ENCODE measurements around the gene AMPH. TPM values are rescaled to one million over a fixed set of nuclear protein-coding genes. Genes with fewer than 3 reads are reported as not detected.

Gene AMPH
- total and polyA plus RNA-seq, 9 of the 15 experiments (the other 6 are each of a cell fraction or from before 2014, with no cell fraction given): 0.03 to 0.35 TPM; not detected in 7

DNA sequence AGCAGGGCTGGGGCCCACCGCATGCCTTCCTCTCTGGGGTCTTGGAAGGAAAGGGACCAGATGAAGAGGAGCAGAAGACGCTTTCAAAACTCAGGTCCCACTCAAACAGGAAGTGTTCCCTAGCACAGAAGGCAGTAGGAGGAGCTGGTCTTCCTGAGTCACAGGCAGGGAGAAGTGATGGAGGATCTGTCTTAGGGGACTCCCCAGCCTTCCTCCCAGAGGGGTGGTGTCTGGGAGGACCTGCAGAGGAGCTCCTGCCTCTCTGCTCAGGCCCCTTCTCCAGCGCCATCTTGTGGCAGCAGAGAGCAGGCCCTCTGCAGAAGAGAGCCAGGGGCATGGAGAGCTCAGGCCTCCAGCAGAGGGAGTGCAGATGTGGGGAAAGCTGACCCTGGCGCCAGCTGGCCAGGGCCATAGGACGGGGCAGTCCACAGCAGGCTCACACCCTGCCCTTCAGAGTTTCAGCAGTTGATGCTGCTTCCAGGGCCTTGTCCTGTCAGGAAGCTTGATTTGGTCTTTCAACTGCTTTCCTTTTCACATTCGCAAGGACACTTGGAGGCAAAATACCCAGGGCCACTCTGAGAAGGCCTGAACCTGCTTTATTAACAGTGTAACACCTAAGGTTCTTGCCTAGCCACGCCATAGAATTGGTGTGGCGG is 295.6 kb downstream of the AMPH start (continued):
- TF ChIP-seq ZNF561 (CRISPR knock-in tag; conservative IDR thresholded peaks at IDR 0.05): no peak
- TF ChIP-seq, protein P1, sequence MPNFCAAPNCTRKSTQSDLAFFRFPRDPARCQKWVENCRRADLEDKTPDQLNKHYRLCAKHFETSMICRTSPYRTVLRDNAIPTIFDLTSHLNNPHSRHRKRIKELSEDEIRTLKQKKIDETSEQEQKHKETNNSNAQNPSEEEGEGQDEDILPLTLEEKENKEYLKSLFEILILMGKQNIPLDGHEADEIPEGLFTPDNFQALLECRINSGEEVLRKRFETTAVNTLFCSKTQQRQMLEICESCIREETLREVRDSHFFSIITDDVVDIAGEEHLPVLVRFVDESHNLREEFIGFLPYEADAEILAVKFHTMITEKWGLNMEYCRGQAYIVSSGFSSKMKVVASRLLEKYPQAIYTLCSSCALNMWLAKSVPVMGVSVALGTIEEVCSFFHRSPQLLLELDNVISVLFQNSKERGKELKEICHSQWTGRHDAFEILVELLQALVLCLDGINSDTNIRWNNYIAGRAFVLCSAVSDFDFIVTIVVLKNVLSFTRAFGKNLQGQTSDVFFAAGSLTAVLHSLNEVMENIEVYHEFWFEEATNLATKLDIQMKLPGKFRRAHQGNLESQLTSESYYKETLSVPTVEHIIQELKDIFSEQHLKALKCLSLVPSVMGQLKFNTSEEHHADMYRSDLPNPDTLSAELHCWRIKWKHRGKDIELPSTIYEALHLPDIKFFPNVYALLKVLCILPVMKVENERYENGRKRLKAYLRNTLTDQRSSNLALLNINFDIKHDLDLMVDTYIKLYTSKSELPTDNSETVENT (CRISPR knock-in tag; IDR thresholded peaks at IDR 0.05): peak; percentile 82; the same call in 1 of the 2 replicates
- TF ChIP-seq, protein P2, sequence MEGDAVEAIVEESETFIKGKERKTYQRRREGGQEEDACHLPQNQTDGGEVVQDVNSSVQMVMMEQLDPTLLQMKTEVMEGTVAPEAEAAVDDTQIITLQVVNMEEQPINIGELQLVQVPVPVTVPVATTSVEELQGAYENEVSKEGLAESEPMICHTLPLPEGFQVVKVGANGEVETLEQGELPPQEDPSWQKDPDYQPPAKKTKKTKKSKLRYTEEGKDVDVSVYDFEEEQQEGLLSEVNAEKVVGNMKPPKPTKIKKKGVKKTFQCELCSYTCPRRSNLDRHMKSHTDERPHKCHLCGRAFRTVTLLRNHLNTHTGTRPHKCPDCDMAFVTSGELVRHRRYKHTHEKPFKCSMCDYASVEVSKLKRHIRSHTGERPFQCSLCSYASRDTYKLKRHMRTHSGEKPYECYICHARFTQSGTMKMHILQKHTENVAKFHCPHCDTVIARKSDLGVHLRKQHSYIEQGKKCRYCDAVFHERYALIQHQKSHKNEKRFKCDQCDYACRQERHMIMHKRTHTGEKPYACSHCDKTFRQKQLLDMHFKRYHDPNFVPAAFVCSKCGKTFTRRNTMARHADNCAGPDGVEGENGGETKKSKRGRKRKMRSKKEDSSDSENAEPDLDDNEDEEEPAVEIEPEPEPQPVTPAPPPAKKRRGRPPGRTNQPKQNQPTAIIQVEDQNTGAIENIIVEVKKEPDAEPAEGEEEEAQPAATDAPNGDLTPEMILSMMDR (IDR thresholded peaks at IDR 0.05 in 2 of 3, conservative IDR thresholded peaks at IDR 0.05 in 1 of 3; ENCODE audit: insufficient read depth in 2 of 3, low read depth in 1 of 3, low read length in 3 of 3): peak; percentile 100
- TF ChIP-seq, protein P3, sequence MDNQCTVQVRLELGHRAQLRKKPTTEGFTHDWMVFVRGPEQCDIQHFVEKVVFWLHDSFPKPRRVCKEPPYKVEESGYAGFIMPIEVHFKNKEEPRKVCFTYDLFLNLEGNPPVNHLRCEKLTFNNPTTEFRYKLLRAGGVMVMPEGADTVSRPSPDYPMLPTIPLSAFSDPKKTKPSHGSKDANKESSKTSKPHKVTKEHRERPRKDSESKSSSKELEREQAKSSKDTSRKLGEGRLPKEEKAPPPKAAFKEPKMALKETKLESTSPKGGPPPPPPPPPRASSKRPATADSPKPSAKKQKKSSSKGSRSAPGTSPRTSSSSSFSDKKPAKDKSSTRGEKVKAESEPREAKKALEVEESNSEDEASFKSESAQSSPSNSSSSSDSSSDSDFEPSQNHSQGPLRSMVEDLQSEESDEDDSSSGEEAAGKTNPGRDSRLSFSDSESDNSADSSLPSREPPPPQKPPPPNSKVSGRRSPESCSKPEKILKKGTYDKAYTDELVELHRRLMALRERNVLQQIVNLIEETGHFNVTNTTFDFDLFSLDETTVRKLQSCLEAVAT (IDR thresholded peaks at IDR 0.05): peak in 1 of 2 experiments; percentile 93; a peak in 3 of 4 replicates
- 0 out of 2 replicates have a peak, but pooled peaks have one; percentile 71 for TF ChIP-seq ZC3H8 (IDR thresholded peaks at IDR 0.05)
- peak in 1 of 2 experiments; percentile 64; a peak in 2 of 4 replicates for TF ChIP-seq TRIM24 (IDR thresholded peaks at IDR 0.05)
- peak; percentile 39 for TF ChIP-seq TBP (optimal IDR thresholded peaks at IDR 0.05; ENCODE audit: low read depth, low read length)
- TF ChIP-seq HDAC1 (IDR thresholded peaks at IDR 0.05): peak in 1 of 2 experiments; percentile 74; a peak in 2 of 4 replicates
- TF ChIP-seq PHF20 (IDR thresholded peaks at IDR 0.05; ENCODE audit: partially characterized antibody): peak; percentile 39
- TF ChIP-seq SNRNP70 (optimal IDR thresholded peaks at IDR 0.05; ENCODE audit: low read depth, low read length): no peak
- peak; percentile 39; the same call in 1 of the 2 replicates for TF ChIP-seq CHD2 (IDR thresholded peaks at IDR 0.05; ENCODE audit: low read depth, low read length)
- TF ChIP-seq, protein P4, sequence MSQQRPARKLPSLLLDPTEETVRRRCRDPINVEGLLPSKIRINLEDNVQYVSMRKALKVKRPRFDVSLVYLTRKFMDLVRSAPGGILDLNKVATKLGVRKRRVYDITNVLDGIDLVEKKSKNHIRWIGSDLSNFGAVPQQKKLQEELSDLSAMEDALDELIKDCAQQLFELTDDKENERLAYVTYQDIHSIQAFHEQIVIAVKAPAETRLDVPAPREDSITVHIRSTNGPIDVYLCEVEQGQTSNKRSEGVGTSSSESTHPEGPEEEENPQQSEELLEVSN (IDR thresholded peaks at IDR 0.05; ENCODE audit: borderline replicate concordance in 1 of 2, extremely low read depth in 1 of 2, insufficient read depth in 1 of 2, insufficient read length in 1 of 2, low read depth in 1 of 2, low read length in 1 of 2, poor library complexity in 1 of 2, severe bottlenecking in 1 of 2): peak; percentile 41 to 57
- TF ChIP-seq SAFB2 (IDR thresholded peaks at IDR 0.05; ENCODE audit: borderline replicate concordance, low read depth, low read length, severe bottlenecking): no peak
- TF ChIP-seq, protein P5, sequence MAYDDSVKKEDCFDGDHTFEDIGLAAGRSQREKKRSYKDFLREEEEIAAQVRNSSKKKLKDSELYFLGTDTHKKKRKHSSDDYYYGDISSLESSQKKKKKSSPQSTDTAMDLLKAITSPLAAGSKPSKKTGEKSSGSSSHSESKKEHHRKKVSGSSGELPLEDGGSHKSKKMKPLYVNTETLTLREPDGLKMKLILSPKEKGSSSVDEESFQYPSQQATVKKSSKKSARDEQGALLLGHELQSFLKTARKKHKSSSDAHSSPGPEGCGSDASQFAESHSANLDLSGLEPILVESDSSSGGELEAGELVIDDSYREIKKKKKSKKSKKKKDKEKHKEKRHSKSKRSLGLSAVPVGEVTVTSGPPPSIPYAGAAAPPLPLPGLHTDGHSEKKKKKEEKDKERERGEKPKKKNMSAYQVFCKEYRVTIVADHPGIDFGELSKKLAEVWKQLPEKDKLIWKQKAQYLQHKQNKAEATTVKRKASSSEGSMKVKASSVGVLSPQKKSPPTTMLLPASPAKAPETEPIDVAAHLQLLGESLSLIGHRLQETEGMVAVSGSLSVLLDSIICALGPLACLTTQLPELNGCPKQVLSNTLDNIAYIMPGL (CRISPR knock-in tag; IDR thresholded peaks at IDR 0.05): peak; percentile 94; the same call in 1 of the 2 replicates
- no peak for TF ChIP-seq BRCA1 (IDR thresholded peaks at IDR 0.05)
- TF ChIP-seq BRCA1 (CRISPR knock-in tag; IDR thresholded peaks at IDR 0.05): no peak
- TF ChIP-seq NONO (IDR thresholded peaks at IDR 0.05; ENCODE audit: low read depth in 2 of 2, low read length in 1 of 2): peak in 1 of 2 experiments; percentile 89; a peak in 2 of 4 replicates
- 0 out of 2 replicates have a peak, but pooled peaks have one; percentile 16 for TF ChIP-seq ZSCAN32 (CRISPR knock-in tag; IDR thresholded peaks at IDR 0.05)
- TF ChIP-seq SMARCC2 (IDR thresholded peaks at IDR 0.05; ENCODE audit: low read depth): peak; percentile 67; the same call in 1 of the 2 replicates

Data from K562 (cell line).